Nephron progenitor cell (in vitro differentiated cells): ENCODE measurements around the gene BMP4.
"Not testable (repeated sequence)": the region's sequence is repeated elsewhere in the genome, so short reads cannot be mapped to it uniquely, and the experiment has no call there.

Source experiments
- DNase-seq: peaks from one replicate; pipeline ENCODE4 v3.0.0; 2021
- H3K27ac Mint-ChIP-seq: 2 replicates; pipeline ENCODE4 v1.8.0; 2021; ENCODE audit warnings: mild to moderate bottlenecking, moderate library complexity, mixed read lengths
- H3K27me3 Mint-ChIP-seq: 2 replicates; pipeline ENCODE4 v1.8.0; 2021; ENCODE audit warnings: mild to moderate bottlenecking, low read depth, mixed read lengths; ENCODE audit not compliant: poor library complexity
- H3K36me3 Mint-ChIP-seq: 2 replicates; pipeline ENCODE4 v1.8.0; 2021; ENCODE audit warnings: low read depth, mixed read lengths
- H3K4me1 Mint-ChIP-seq: 2 replicates; pipeline ENCODE4 v1.8.0; 2021; ENCODE audit warnings: mixed read lengths
- H3K4me3 Mint-ChIP-seq: 2 replicates; pipeline ENCODE4 v1.8.0; 2021; ENCODE audit warnings: mild to moderate bottlenecking, moderate library complexity, mixed read lengths
- H3K9me3 Mint-ChIP-seq: 2 replicates; pipeline ENCODE4 v1.8.0; 2021; ENCODE audit warnings: mild to moderate bottlenecking, moderate library complexity, mixed read lengths
- TF ChIP-seq, protein P1 (sequence below): fragments of 200-600 bp; sonication (generic); IDR thresholded peaks from 2 replicates; pipeline ENCODE4 v1.5.0; 2021; ENCODE audit warnings: antibody characterized with exemption

BMP4 gene

DNA sequence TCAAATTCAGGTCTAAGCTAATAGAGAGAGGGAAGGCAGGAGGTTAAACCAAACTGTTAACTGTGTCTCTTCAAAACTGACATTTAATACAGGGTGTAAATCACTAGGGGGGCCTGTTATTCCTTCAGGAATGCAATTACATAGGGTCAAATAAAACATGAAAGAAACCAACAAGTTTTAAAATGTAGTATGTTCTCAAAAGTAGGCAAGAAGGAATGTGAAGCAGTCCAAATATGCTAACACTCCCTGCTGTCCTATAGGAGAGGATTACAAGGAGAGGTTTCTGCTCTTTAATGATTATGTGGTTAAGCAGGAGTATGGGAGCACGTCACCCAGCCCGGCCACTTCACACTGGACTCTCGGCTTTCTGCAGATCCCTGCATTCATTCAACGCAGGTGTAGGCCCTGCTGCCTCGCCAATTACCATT lies 42.5 kb upstream of the BMP4 start:
- Mint-ChIP-seq H3K4me1 (peaks cover 36% of the 10 kb centered on the region), H3K27me3 (no peaks in the 10 kb centered on the region), H3K4me3 (no peak overlapping the region), H3K9me3 (peaks cover 3% of the 10 kb centered on the region), H3K27ac (peak overlapping the region; percentile 78), H3K36me3 (no peaks in the 10 kb centered on the region)
- DNase-seq, result no peak
- TF ChIP-seq, protein P1, sequence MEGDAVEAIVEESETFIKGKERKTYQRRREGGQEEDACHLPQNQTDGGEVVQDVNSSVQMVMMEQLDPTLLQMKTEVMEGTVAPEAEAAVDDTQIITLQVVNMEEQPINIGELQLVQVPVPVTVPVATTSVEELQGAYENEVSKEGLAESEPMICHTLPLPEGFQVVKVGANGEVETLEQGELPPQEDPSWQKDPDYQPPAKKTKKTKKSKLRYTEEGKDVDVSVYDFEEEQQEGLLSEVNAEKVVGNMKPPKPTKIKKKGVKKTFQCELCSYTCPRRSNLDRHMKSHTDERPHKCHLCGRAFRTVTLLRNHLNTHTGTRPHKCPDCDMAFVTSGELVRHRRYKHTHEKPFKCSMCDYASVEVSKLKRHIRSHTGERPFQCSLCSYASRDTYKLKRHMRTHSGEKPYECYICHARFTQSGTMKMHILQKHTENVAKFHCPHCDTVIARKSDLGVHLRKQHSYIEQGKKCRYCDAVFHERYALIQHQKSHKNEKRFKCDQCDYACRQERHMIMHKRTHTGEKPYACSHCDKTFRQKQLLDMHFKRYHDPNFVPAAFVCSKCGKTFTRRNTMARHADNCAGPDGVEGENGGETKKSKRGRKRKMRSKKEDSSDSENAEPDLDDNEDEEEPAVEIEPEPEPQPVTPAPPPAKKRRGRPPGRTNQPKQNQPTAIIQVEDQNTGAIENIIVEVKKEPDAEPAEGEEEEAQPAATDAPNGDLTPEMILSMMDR, result no peak

DNA sequence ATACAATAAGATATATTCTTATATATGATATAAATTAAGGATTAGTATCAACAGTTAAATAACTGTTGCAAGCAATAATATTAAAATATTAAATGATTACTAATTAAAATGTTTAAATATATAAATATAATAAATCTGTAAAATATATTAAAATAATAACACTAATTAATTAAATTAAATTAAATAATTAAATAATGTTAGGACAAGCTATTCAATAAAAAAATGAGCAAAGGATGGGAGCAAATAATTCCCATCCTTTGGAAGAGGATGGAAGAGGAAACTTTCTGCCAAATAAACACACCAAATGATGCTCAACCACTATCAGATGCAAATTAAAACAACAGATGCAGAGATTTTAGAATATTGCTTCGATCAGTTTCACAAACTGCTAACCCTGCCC lies 39.4 kb upstream of the BMP4 start:
- Mint-ChIP-seq H3K27me3 (no peaks in the 10 kb centered on the region), H3K36me3 (no peaks in the 10 kb centered on the region), H3K9me3 (no peaks in the 10 kb centered on the region), H3K4me3 (no peak overlapping the region), H3K4me1 (peaks cover 16% of the 10 kb centered on the region), H3K27ac (no peak overlapping the region)
- DNase-seq, result no peak
- TF ChIP-seq, protein P1, result no peak

DNA sequence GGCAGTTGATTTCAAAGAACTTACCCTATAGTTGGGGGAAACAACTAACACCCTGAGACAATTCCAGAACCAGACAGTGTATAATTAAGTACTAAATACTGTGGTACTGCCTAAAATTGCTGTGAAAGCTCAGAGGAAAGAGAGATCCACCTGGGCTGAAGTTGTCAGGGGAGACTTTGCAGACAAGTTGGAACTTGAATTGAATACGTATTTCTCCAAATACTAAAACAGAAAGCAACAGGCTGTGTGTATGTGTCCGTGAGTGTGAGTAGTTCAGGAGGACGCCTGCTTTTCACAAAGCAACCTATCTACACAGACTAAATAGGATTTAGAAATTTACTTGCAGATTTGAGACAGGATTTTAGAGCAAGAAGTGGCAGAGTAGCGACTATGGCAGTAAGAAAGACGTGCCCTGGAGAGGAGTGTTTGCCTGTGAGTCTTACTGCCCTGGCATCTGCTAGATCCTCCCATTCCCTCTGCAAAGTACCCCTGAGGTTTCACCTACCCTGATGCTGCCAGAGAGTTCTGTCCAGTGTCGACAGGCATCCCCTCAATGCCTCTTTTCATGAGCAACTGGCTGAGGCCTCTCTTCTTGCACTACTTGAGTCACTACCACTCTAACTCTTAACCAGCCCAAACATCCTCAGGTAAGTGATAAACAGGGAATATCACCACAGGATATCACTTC lies 37.4 kb upstream of the BMP4 start:
- Mint-ChIP-seq H3K27ac (no peak overlapping the region), H3K36me3 (no peaks in the 10 kb centered on the region), H3K9me3 (no peaks in the 10 kb centered on the region), H3K4me3 (no peak overlapping the region), H3K4me1 (peaks cover 12% of the 10 kb centered on the region), H3K27me3 (no peaks in the 10 kb centered on the region)
- TF ChIP-seq, protein P1, result no peak
- no peak for DNase-seq

DNA sequence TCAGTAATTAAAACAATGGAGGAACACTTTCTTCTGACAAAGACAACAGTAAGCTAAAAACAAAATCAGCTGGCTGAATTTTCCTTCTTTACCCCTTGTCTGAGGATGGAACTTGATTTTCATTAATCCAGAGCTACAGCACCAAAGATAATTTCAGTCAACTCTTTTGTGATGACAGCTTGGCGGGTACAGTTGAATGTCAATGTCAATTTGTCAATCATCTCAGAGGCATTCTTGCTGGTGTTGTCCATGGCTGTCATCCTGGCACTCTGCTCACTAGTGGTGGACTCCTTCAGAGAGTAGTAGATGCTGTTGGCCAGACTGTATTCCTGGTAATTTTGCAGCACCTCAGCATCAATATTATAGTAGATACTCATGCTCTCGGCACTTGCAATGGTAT lies 34.4 kb upstream of the BMP4 start:
- H3K9me3 Mint-ChIP-seq, result peaks cover 20% of the 10 kb centered on the region
- H3K36me3 Mint-ChIP-seq, result peaks cover 16% of the 10 kb centered on the region
- H3K4me3 Mint-ChIP-seq, result no peak overlapping the region
- TF ChIP-seq, protein P1, result no peak
- H3K27me3 Mint-ChIP-seq, result no peaks in the 10 kb centered on the region
- no peak overlapping the region for H3K27ac Mint-ChIP-seq
- no peaks in the 10 kb centered on the region for H3K4me1 Mint-ChIP-seq
- no peak for DNase-seq

DNA sequence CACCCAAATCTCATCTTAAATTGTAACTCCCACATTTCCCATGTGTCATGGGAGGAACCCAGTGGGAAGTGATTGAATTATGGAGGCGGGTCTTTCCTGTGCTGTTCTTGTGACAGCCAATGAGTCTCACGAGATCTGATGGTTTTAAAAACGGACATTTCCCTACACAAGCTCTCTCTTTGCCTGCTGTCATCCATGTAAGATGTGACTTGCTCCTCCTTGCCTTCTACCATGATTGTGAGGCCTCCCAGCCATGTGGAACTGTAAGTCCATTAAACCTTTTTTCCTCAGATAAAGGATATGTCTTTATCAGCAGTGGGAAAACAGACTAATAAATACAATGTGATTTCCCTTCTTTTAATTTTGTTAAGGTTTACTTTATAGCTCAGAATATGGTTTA lies 30.1 kb upstream of the BMP4 start:
- Mint-ChIP-seq H3K9me3 (peaks cover 50% of the 10 kb centered on the region), H3K36me3 (peaks cover 37% of the 10 kb centered on the region)
- not testable (repeated sequence) for DNase-seq, H3K4me1 Mint-ChIP-seq, H3K27ac Mint-ChIP-seq, H3K27me3 Mint-ChIP-seq, H3K4me3 Mint-ChIP-seq

DNA sequence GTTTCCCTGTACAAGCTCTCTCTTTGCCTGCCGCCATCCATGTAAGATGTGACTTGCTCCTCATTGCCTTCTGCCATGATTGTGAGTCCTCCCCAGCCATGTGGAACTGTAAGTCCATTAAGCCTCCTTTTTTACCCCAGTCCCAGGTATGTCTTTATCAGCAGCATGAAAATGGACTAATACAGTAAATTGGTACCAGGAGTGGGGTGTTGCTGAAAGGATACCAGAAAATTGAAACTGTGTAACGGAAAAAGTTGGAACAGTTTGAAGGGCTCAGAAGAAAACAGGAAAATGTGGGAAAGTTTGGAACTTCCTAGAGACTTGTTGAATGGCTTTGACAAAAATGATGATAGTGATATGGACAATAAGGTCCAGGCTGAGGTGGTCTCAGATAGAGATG lies 28.3 kb upstream of the BMP4 start:
- not testable (repeated sequence) for H3K4me3 Mint-ChIP-seq

DNA sequence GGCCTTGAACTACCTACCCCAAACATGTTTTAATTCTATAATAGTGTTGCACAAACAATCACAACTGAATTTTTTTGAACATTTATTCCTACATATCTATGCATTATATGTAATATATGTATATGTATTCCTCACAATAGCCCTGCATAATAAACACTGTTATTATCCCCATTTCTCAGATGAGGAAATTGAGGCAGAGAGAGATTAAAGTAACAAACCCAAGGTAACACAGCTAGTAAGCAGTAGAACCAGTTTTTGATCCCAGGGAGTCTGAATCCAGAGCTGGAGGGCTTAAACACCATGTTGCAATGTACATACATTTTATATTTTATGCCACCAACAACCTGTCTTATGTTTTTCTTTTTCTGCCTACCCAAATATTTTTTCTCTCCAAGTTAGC lies 26.5 kb upstream of the BMP4 start:
- H3K27me3 Mint-ChIP-seq, result no peaks in the 10 kb centered on the region
- DNase-seq, result no peak
- no peak overlapping the region for H3K27ac Mint-ChIP-seq
- no peak overlapping the region for H3K4me3 Mint-ChIP-seq
- peaks cover 37% of the 10 kb centered on the region for H3K36me3 Mint-ChIP-seq
- TF ChIP-seq, protein P1, result no peak
- H3K4me1 Mint-ChIP-seq, result peaks cover 35% of the 10 kb centered on the region
- H3K9me3 Mint-ChIP-seq, result peaks cover 50% of the 10 kb centered on the region

More for the DNA sequence above, 28.3 kb upstream of the BMP4 start:
- not testable (repeated sequence) for H3K27ac Mint-ChIP-seq, DNase-seq, H3K27me3 Mint-ChIP-seq
- peaks cover 17% of the 10 kb centered on the region for H3K4me1 Mint-ChIP-seq
- peaks cover 50% of the 10 kb centered on the region for H3K9me3 Mint-ChIP-seq
- H3K36me3 Mint-ChIP-seq, result peaks cover 37% of the 10 kb centered on the region
